Measurements from ENCODE around the gene RCN1. TPM values are rescaled to one million over a fixed set of nuclear protein-coding genes. Genes with fewer than 3 reads are reported as not detected.

The RCN1 gene
- total RNA-seq, 4 donors from 2014 or later = 52.0 to 101 (median 75.7) TPM

- Histone ChIP-seq H3K36me3 (no peaks in the 10 kb centered on the region), H3K4me1 (no peaks in the 10 kb centered on the region), H3K27ac (no peak overlapping the region), H3K27me3 (no peaks in the 10 kb centered on the region), H3K4me3 (replicated peaks in 1 of 3) (no peak overlapping the region), H3K9me3 (no peaks in the 10 kb centered on the region)
- TF ChIP-seq CTCF (IDR thresholded peaks at IDR 0.05) (no peak), POLR2A (IDR thresholded peaks at IDR 0.05) (no peak)
- intact Hi-C loops (cut with DNase I) = no loop called here
- WGBS, 2 donors = 83 to 88% methylated on average over 2 of the region's 2 CpGs
- DNase-seq = no peak
Observed at GRCh38 chr11:32154275-32154674, 63.4 kb downstream of the RCN1 start.

Small RNA genes within 50 kb of the gene (small RNA-seq; reads per million reads assigned to genes)
- not detected for gene RF00012

All from thyroid gland (tissue), 4 donors.